Measurements from ENCODE around the gene FILIP1L.

DNA sequence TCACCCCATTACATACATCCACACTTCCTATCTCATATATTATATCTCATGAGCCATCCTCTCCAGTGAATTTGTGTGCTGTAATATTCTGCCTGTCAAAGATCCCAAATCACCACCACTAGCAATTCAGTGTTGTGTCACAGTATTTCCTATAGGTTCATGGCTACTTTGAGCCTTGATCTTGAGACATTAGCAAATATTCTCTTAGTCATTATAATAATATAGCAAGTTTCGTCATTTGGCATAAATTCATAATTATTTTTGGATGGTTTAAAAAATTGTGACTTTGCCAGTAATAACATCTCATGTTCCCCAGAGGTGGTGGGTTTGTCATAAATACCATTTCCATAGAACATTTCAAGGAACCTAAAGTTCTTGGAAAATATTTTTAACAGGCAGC is 249.0 kb downstream of the FILIP1L start:
- TF ChIP-seq GATA2 (IDR thresholded peaks at IDR 0.05; ENCODE audit: low read depth, low read length) (no peak), GATA3 (IDR thresholded peaks at IDR 0.05; ENCODE audit: low read depth, low read length) (no peak)

All from SH-SY5Y (cell line).